ENCODE measurements around the gene GHR. TPM values are rescaled to one million over a fixed set of nuclear protein-coding genes. Genes with fewer than 3 reads are reported as not detected.

GHR gene
- polyA plus RNA-seq, 12 donors, result 5.7 to 30.4 (median 22.0) TPM; not detected in 1

GRCh38 chr5:42770003-42770402, 346.8 kb downstream of the GHR start:
- DNase-seq, result no peak

All from muscle of arm (tissue), 12 donors.